GM18502 (cell line): Measurements from ENCODE around the gene AP1M2.
"Not testable (repeated sequence)": the region's sequence is repeated elsewhere in the genome, so short reads cannot be mapped to it uniquely, and the experiment has no call there.

ENCODE experiments used
- ATAC-seq: cut with Tn5 transposase; IDR thresholded peaks from one replicate; pipeline ENCODE4 v1.9.1; 2021; ENCODE audit warnings: mild to moderate bottlenecking; ENCODE audit not compliant: unreplicated experiment, poor library complexity

AP1M2 gene

DNA sequence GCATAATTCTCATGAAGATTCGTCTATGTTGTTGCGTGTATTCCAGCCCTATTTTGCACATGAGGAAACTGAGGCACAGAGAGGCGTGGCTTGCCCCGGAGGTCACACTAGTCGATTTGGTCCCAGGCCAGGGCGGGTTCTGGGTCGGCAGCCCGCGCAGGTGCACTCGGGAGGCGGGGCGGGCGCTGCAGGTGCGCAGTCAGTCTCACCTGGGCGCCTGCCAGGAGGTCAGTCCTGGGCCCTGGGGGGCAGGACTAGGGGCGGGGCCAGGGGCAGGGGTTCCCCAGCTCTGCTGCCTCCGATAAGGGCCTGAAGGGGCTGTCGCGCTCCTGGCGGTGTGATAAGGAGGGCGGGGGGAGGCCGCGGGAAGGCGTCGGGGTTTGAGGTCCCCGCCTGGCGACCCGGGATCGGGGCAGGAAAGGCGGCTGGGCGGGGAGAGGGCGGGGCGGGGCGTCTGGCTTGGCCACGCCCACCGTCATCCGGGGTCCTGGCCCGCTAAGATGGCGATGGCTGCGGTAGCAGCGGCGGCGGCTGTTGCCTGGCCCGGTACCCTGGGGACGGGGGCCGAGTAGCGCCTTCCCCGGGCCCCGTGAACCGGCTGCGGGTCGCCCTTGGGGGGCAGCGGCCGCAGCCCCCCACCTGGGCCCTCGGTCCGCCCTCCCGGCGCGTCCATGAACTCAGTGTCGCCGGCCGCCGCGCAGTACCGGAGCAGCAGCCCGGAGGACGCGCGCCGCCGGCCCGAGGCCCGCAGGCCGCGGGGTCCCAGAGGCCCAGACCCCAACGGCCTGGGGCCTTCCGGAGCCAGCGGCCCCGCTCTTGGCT is 43.5 kb downstream of the AP1M2 start, which contains the start of gene ATG4D:
Gene ATG4D (plus strand): TSS at position 485 of the 822 bp plus-strand sequence. CDS start 187 bp downstream, at position 672.
- peak; percentile 75 for ATAC-seq

DNA sequence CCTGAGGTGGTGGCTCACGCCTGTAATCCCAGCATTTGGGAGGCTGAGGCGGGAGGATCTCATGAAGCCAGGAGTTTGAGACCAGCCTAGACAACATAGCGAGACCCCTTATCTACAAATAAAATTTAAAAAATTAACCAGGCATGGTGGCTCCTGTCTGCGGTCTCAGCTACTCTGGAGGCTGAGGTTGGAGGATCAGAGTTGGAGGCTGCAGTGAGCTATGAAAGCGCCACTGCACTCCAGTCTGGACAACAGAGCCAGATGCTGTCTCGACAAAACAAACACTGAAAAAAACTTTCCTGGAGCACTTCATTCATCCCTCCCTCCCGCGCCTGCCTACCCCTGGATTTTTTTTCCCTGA is 44.1 kb downstream of the AP1M2 start:
- ATAC-seq: no peak

DNA sequence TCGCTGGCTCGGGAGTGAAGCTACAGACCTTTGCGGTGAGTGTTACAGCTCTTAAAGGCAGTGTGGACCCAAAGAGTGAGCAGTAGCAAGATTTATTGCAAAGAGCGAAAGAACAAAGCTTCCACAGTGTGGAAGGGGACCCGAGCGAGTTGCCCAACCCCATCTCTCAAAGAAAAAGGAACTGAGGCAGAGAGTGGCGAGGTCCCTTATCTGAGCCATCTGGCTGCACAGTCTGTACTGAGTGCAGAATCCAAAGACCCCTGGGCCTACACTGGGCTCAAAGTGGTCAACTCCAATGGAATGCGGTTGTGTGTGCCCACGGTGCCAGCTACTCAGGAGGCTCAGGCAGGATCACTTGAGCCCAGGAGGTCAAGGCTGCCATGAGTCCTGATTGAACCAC is 48.1 kb downstream of the AP1M2 start:
- ATAC-seq: not testable (repeated sequence)

DNA sequence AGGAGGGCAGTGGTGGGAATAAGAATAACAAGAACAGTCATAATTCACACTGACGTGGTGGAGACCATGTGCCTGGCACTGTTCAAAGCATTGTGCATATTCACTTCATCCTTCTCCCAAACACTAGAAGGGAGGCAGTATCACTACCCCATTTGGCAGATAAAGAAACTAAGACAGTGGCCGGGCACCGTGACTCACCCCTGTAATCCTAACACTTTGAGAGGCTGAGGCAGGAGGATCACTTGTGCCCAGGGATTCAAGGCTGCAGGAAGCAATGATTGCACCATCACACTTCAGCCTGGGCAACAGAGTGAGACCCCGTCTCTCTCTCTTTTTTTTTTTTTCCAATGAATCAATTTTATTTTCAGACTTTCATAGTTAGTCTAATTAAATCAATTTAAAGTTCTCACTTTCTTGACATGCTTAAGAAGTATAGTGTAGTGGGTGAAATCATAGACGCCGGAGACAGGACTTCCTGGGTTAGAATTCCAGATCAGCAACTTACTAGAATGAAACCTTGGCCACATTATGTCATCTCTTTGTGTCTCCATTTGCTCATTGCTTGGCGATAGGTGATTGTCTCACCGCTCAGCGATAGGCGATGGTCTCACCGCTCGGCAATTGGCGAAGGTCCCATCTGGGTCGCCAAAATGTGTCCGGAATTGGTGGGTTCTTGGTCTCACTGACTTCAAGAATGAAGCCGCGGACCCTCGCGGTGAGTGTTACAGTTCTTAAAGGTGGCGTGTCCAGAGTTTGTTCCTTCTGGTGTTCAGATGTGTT is 48.7 kb downstream of the AP1M2 start:
- no peak for ATAC-seq

DNA sequence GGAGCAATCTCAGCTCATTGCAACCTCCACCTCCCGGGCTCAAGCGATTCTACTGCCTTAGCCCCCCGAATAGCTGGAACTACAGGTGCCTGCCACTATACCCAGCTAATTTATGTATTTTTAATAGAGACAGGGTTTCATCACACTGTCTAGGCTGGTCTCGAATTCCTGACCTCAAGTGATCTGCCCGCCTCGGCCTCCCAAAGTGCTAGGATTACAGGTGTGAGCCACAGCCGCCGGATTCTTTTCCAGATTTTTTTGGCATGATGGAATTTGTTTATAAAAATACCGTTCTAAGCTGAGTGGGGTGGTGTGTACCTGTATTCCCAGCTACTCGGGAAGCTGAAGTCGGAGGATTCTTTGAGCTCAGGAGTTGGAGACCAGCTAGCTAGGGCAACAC is 49.4 kb downstream of the AP1M2 start:
- no peak for ATAC-seq

DNA sequence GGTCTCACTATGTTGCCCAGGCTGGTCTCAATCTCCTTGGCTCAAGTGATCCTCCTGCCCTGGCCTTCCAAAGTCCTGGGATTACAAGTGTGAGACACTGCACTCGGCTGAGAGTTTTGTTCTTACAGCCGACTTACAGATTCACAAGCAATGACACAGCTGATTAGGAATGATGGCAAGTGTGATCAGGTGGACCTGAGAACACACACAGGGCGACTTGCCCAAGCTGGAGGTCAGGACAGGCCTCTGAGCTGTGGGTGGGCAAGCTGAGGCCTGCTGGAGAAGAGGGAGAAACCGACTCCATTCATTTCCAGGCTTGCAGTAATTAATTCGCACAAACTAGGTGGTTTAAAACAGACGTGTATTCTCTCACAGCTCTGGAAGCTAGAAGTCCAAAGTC is 51.5 kb downstream of the AP1M2 start:
- no peak for ATAC-seq

DNA sequence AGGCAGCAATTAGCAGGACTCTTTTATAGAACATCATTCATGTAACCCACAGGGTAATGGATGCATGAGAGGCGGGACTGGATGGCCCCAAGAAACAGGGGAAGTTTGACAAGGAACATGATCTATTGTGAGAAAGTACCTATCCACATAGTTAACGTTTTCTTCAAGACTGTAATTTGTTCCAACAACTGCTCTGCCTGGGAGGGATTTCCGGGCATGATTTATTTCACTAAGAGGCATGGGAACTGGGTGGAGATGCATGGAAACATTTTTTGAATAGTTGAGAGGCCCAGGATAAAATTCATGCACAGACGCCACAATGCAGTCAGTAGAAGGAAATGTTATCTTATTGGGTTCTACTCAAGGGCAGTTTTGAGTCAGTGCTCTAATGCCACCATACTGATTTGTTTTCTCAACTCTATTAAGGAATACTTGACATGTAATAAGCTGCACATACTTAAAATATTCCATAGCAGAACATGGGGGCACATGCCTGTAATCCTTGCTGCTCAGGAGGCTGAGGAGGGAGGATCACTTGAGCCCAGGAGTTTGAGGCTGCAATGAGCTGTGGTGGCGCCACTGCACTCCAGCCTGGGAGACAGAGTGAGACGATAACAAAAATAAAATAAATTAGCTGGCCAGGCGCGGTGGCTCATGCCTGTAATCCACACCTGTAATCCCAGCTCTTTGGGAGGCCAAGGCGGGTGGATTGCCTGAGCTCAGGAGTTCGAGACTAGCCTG is 53.3 kb downstream of the AP1M2 start:
- ATAC-seq: no peak

DNA sequence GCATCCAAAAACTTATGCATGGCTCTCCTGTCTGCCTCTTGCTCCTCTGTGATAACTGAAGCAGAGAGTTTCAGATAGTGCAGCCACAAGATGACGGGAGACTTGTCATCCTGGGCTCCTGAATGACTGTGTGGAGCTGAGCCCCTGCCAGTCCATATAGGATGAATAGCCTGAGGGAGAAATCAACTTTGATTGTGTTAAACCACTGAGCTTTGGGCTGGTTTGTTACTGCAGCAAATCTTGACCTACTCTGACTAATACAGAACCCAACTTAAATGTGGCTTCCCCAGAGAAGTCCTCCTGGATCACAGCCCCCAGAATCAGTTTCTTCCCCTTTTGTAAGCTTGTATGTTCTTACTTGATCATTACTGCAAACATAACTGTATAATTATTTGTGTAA is 54.7 kb downstream of the AP1M2 start:
- no peak for ATAC-seq

DNA sequence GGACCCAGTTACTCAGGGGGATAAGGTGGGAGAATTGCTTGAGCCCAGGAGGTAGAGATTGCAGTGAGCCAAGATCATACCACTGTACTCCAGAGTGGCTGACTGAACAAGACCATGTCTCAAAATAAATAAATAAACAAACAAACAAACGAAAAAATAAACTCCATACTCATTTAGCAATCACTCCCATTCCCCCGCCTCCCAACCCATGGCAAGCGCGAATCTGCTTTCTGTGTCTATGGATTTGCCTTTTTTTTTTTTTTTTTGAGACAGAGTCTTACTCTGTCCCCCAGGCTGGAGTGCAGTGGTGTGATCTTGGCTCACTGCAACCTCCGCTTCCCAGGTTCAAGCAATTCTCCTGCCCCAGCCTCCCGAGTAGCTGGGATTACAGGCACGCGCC is 60.2 kb downstream of the AP1M2 start:
- not testable (repeated sequence) for ATAC-seq

DNA sequence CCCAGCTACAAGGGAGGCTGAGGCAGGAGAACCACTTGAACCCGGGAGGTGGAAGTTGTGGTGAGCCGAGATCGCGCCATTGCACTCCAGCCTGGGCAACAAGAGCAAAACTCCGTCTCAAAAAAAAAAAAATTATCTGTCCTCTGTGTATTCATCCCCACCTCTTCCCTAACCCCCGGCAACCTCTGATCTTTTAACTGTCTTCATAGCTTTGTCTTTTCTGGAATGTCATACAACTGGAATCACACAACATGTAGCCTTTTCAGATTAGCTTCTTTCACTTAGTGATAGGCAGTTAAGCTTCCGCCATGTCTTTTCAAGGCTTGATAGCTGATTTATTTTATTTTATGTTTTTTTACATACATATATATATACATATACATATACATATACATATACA is 61.5 kb downstream of the AP1M2 start:
- ATAC-seq: no peak

DNA sequence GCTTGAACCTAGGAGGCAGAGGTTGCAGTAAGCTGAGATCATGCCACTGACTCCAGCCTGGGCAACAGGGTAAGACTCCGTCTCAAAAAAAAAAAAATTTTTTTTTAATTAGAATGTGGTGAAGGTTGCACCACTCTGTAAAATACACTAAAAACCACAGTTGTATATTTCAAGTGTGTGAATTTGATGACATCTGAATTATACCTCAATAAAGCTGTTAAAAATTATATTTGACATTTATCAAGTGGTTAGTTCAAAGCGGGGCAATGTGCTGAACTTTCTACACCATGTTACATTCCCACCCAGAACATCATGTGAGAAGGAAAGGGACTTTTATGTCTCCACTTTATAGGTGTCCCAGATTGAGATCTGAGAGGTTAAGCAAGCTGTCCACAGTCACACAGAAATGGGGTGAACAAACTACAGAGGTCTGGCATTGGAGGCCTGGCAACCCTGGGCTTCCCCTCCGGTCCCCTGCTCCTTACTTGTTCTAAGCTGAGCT is 63.9 kb downstream of the AP1M2 start:
- no peak for ATAC-seq
